ENCODE results near the gene DBNDD1.

Gene DBNDD1

DNA sequence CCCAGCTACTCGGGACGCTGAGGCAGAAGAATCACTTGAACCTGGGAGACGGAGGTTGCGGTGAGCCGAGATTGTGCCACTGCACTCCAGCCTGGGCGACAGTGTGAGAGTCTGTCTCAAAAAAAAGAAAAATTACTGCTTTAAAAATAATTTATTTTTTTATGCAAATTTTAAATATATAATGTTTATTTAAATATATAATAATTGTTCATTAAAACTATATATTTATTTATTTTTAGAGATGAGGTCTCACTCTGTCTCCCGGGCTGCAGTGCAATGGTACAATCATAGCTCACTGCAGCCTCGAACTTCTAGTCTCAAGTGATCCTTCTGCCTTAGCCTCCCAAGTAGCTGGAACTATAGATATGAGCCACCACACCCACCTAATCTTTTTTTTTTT is 15.2 kb upstream of the DBNDD1 start:
- no peak for DNase-seq

DNA sequence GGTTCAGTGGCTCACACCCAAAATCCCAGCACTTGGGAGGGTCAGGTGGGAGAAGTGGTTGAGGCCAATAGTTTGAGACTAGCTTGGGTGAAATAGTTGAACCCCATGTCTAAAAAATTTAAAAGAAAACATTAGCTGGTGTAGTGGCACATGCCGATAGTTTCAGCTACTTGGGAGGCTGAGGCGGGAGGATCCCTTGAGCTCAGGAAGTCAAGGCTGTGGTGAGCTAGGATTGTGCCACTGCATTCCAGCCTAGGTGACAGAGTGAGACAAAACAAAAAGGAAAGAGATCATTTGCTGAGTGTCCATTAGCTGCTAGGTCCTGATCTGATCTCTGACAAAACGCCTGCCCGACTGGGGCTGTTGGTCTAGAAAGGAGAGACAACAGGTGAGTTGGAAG is 14.1 kb upstream of the DBNDD1 start:
- no peak for DNase-seq

DNA sequence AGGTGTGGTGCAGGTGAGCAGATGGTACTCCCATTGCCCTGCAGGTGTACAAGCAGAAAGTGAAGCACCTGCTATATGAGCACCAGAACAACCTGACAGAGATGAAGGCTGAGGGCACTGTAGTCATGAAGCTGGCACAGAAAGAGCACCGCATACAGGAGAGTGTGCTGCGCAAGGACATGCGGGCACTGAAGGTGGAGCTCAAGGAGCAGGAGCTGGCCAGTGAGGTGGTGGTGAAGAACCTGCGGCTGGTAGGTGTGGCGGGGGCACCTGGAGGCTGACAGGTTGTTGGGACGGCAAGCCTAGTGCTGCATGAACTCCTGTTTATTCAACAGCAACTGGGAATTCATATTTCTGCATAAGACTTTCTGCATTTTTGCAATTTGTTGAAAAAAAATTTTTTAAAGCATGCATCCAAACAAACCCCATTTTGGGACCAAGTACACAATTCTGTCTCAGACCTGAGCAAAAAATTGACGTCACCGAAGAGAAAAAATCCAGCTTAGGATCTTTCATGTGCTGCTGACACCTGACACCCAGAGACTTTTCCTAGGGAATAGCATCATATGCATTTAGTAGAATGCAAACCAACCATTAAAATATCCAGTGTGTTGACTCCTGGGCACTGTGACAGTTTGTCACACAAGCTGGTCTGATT is 13.5 kb upstream of the DBNDD1 start:
- no peak for DNase-seq

DNA sequence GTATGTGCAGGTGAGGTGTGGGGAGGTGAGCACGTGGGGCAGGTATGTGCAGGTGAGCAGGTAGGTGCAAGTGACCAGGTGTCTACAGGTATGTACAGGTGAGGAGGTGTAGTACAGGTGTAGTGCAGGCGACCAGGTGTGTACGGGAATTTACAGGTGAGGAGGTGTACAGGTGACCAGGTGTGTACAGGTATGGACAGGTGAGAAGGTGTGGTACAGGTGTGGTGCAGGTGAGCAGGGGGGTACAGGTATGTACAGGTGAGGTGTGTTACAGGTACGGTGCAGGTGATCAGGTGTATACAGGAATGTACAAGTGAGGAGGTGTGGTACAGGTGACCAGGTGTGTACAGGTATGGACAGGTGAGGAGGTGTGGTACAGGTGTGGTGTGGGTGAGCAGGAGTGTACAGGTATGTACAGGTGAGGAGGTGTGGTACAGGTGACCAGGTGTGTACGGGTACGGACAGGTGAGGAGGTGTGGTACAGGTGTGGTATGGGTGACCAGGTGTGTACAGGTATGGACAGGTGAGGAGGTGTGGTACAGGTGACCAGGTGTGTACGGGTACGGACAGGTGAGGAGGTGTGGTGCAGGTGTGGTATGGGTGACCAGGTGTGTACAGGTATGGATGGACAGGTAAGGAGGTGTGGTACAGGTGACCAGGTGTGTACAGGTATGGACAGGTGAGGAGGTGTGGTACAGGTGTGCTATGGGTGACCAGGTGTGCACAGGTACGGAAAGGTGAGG is 12.8 kb upstream of the DBNDD1 start:
- DNase-seq, result no peak

DNA sequence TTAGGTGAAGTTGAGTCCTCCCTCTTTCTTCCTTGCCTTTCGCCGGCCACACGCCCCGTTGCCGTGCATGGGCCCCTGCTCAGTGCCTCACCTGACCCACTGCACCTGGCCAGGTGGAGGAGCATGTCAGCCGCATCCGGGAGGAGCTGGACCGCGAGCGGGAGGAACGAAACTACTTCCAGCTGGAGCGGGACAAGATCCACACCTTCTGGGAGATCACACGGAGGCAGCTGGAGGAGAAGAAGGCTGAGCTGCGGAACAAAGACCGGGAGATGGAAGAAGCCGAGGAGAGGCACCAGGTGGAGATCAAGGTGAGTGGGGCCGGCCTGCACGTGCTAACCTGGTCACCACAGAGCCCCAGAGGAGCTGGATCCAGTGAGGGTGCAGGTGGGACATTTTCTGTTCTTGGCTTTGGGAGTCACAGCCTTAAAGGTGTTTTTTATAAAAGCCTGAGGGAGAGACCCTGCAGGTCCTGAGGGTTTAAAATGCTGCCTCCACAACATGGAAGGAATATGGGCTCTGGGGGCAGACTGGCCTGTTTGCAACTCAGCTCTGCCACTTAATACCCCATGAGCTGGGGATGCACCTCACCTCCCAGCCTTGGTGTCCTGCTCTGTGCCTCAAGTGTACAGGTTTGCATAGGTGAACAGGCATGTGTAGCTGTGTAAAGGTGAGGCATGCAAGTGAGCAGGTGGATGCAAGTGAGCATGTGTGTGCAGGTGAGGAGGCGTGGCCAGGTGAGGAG is 12.1 kb upstream of the DBNDD1 start:
- no peak for DNase-seq

DNA sequence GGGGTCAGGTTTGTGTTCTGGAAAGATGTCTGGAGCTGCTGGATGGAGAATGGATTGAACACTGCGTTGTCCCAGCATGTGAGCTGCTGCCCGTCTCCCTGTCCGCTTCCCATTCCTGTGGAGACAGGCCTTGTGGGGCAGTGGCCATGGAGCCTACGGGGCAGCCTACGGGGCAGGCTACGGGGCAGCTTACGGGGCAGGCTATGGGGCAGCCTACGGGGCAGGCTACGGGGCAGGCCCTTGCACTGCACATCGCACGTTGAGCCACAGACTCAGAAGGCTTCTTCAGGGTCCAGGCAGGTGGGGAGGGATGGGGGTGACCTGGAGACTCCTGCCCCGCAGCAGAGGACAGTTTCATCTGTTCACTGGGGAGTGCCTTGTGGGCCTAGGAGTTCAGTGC is 9.7 kb upstream of the DBNDD1 start:
- DNase-seq, result no peak

DNA sequence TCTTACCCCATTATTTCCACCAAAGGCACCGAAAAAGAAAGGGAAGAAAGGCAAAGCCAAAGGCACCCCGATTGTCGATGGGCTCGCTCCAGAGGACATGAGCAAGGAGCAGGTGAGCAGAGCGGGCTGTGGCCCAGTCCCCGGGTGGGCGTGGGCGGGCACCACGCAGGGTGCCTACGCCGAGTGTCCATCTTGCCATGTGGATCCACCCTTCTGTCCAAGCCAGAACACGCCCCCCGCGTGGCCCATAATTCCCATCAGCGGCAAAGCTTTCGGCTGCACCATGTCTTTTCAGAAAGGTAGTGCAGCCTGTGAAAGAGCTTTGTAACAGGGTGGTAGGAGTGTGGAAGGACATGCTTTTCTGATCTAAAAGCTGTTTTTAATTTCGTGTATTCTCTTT is 8.4 kb upstream of the DBNDD1 start:
- DNase-seq, result no peak

DNA sequence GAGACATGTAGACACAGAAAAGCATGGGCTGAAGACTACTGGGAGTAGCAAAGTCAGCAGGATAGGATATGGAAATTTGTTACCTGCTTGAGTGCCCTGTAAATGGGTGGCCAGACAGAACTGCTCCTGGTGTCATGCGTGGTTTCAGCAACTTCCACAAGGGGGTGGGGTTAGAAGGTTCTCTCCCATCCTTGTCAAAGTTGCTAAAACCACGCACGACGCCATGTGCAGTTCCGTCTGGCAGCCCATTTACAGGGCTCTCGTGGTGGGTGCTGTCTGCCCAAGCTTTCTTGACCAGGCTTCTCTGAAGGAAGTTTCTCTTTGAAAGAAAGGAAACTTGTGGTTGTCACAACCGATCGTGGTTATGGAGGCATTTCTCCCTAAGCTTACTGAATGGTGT is 6.9 kb upstream of the DBNDD1 start:
- DNase-seq, result no peak

DNA sequence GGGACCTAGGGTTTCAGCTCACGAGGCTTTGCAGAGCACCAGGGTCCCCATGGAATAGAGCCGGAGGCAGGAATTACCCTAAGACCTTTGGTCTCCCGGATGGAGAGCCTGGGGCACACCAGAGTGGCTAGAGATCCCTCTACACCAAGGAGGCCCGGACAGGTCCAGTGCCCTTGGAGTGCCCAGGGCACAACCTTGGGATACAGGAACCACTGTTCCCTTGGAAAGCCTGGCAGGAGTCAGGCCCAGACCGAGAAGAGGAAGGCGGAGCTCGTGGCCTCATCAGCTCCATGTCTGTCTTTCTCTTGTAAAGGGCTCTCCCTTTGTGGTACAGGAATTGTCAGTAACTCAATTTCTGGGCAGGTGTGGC is 3.8 kb upstream of the DBNDD1 start:
- DNase-seq, result no peak

DNA sequence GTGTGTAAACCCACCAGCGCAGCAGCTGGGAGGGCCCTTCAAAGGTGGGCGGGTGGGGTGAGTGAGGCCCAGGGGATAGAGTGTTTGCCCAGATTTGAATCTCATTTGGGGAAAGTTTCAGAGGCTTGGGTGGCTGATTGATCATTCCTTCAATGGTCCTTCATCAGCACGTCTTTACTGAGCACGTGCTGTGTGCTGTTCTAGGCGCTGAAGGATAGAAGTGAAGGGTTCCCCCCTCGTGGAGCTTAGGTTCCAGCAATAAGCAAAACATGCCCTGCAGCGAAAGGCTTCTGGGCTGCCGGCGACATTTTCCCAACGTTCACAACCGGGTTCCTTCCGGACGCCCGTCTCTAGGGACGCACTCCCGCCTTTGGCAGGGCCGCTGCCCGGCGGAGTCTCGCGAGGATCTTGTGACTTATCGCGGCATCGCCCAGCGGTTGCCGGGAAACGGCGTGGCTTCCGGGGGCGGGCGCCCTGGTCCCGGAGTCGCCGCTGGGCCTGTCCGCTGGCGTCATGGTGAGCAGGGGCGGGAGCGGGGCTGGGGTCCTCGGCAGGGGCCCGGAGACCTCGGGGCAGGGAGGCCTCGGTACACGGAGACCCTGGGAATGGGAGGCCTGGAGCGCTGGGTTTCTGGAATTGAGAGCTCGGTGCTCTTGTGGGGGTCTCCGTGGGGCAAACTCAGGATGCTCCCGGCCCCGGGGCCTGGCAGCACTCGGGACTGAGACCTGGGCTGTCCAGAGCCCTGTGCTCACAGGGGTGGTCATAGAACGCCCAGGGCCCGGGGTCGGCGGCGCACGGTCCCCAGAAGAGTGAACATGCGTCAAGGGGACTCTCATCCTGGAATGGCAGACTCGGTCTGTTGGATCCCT is 3.2 kb upstream of the DBNDD1 start:
- peak; percentile 80 for DNase-seq

DNA sequence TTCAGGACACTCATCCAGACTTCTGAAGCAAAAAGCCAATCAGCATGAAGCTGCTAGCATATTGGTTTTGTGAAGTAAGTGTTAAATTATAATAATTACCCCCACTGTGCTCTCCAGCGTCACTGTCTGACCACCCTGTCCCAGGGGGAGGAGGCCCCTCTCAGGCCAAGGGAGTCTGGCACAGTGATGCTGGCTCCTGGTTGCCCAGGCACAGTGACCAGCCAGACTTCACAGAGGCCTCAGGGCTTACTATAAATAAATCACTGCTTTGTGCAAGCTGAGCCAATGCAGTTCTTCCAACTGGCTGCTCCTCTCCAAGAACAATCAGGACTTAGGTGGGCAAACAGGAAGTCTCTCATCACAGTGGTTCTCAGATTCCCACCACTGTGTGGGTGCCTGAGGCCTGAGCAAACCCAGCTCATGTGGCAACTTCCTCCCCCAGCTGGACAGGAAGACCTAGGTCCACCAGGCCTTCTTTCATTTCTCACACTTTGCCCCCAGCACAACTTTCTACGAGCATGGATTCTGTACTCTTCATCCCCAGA is 1.7 kb upstream of the DBNDD1 start:
- no peak for DNase-seq

DNA sequence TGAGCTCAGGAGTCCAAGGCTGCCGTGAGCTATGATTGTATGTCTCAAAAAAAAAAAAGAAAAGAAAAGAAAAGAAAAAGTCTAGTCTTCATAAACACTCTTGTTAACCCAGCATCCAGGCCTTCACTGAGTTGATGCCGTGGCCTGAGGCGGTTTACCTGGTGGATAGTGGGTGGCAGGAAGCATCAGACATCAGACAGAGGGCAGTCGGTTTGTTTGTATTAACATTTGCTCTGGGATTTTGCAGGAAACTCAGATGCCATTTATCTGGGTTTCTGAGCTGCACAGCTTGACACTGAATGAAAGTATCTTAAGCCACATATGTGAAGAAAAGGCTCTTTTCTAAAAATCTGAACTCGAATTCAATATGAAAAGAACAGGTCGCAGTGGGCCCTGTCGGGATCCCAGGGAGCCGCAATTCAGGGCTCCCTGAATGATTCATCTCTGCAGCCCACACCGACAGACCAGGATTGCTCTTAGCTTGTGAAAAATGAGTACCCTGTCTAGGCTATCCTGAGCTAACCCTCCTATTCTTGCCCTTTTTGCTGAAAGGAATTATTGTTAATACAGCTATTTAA is 1.1 kb upstream of the DBNDD1 start:
- DNase-seq, result no peak

DNA sequence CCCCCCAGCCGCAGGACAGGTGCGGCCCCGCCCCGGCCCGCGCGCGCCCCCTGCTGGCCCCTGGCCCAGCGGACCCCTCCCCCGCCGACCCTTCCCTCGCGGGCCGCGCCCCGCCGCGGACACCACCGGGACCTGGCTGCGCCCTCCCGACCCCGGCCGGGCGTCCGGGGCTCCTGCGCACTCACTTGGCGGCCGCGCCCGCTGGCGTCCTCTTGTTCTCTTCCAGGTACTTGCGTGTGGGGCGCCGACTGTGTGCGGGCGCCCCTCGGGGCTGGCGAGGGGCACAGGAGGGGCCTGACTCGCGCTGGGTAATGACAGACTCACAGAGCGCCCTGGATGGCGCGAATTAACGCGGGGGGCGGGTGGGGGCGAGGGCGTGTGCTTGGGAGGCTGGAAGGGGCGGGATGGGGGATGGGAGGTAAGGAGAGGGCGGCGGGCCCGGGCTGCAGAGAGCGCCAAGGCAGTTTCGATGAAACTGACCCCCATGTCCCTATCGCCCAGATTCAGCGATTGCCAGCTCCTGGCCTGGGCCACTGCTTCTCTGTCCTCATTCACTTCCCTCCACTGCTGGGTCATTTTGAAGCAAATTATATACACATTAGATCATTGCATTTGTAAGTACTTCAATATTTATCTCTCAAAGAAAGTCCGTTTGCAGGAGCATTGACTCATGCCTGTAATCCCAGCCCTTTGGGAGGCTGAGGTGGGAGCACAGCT is 445 bp upstream of the DBNDD1 start:
- DNase-seq, result peak; percentile 59

DNA sequence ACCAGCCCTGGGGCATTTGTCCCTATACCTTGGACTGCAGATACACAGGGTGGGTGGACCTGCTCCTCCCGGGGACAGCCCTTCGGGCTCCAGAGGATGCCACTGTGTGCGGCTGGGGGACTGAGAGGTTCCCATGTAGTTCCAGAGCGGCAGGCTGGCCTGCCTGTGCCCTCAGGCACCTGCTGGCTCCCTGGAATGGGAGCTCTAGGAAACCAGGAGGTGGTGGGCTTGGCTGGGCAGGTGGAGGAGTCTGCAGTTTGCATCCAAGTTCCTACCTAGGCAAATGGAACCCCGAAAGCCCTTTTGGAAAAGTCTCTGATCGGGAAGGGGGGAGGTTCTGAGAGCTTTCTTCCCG is 982 bp downstream of the DBNDD1 start:
- no peak for DNase-seq

DNA sequence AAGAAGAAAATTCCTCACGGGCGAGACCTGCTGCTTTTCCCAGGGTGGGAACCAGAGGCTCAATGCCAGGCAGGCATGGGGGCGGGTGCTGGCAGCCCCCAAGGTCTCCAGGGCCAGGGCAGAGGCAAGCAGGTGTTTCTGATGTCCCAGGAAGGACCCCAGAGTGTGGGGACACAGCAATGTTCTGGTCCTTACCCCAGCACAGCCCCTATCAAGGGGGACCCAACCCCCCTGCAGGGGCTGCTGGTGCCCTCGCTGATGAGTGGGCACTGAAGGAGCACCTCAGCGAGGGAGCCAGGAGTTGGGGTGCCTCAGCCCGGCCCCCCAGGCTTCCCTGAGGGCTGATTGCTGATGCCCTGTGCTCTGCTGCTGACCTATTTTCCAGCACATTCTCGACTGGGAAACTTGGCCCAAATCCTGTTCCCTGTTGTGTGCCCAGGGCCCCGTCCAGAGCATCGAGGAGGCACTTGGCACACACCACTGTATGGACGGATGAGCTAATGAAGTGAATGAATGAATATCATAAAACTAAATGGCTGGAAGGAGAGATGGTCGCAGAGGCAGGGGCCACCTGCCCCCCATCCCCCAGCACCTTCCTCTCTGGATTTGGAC is 2.8 kb downstream of the DBNDD1 start:
- no peak for DNase-seq

DNA sequence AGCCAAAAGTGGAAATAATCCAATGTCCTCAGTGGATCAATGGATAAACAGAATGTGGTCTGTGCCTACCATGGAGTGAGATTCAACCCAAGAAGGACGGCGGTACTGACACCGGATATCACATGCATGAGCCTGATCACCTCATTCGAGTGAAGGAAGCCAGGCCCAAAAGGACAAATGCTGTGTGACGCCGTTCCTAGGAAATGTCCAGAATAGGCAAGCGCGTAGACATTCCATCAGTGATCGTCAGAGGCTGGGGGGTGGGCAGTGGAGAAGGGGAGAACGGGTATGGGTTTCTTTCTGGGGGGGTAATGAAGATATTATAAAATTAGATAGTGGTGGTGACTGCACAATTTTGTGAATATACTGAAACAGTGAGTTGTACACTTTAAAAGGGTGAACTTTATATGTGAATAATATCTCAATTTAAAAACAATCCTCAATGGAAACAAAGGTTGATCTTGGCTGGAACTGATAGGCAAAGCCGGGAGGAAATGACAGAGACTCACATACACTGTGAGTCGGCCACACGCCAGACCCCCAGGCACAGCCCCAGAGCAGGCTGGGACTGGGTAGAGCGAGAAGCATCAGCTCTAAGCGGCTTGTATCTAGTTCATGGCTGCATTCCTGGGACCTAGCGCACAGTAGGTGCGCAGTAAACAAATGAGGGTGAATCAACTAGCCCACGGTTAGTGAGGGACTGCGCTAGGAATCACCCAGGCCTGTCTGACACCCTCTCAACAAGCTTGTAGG is 3.5 kb downstream of the DBNDD1 start:
- no peak for DNase-seq

DNA sequence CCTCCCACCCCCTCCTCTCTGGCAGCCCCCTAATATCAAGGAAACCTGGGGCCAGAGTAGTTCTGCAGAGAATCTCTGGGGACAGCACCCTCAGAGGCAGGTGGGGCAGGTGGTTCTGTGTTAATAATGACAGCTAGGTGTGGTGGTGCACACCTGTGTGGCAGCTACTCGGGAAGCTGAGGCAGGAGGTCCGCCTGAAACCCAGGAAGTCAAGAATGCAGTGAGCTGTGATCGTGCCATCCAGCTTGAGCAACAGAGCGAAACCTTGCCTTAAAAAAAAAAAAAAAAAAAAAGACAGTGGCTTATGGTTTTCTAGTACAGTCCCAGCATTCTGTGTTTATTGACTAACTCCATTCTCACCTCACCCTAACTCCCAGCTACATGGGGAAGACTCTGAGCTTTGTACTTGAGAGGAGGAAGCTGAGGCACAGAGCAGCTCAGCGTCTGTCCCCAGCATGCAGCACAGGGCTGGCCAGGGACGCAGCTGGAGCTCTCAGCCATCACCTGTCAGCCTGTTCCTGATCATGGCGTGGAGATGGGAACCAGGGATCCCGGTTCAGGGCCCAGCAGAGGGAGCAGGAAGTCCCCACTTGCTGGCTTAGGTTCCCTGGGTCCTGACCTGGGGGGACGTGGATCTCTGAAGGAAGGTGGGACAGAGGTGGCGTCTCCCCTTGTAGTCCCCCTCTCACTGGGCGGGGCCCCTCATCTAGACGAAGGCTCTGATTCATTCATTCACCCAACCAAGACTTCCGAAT is 6.1 kb downstream of the DBNDD1 start:
- DNase-seq, result no peak

DNA sequence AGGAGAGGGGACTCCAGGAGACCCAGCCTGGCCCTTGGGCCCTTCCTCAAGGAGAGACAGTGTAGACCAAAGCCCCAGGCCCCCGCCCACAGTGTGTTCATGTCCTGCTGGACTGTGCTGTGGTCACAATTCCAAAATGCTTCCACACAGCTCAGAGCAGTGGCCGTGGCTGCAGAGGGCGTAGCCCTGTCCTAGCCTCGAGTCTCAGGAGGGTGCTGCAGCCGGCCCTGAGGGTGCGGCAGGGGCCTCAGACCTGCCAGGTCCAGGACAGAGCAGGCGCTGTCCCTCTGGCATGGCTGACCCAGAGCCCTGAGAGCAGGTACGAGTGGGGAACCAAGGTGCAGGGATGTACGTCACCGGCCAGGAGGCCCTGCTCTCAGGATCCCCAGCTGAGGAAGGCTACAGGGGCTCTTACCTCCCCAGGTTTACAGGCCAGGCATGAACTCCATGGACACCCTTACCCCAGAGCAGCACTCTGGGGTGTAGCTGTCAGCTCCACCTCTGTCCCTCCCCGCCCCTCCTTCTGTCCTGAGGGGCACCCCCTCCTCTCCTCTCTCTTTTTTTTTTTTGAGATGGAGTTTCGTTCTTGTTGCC is 7.3 kb downstream of the DBNDD1 start:
- no peak for DNase-seq

DNA sequence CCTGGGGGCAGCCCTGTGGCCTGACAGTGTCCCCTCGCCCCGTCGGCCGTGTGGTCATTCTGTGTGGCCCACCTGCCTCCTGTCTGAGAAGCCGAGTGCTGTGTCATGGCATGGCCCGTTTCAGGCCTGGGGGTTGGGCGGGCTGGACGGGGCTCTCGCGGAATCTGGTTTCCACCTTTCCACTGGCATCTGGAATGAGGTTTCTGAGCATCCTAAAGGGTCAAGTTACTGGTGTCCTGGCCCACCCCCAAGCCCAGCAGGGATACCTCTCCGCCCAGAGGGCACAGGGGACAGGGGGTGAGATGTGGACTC is 7.8 kb downstream of the DBNDD1 start:
- no peak for DNase-seq
